H9 (cell line): ENCODE measurements around the gene PHF21A. TPM values are rescaled to one million over a fixed set of nuclear protein-coding genes. Genes with fewer than 3 reads are reported as not detected.

Experiments used
- DNase-seq: peaks from one replicate; pipeline ENCODE4 v3.0.0-alpha.2; 2017
- H2AFZ ChIP-seq: one replicate; pipeline ENCODE4 v1.6.1; 2013; ENCODE audit warnings: mild to moderate bottlenecking, low read length, control low read depth, moderate library complexity
- H2AK5ac ChIP-seq: 2 replicates; pipeline ENCODE4 v1.6.1; 2013; ENCODE audit warnings: low read length, control low read depth, mixed read lengths; ENCODE audit not compliant: insufficient read length
- H2BK120ac ChIP-seq: one replicate; pipeline ENCODE4 v1.6.1; 2013; ENCODE audit warnings: low read depth, mild to moderate bottlenecking, low read length, control low read depth, inconsistent platforms; ENCODE audit not compliant: poor library complexity, severe bottlenecking
- H2BK12ac ChIP-seq: 2 replicates; pipeline ENCODE4 v1.6.1; 2013; ENCODE audit warnings: low read length, control low read depth, mixed read lengths, low read depth; ENCODE audit not compliant: insufficient read length
- H2BK15ac ChIP-seq: 2 replicates; pipeline ENCODE4 v1.6.1; 2013; ENCODE audit warnings: low read depth, low read length, control low read depth
- H2BK20ac ChIP-seq: one replicate; pipeline ENCODE4 v1.6.1; 2013; ENCODE audit warnings: low read depth, mild to moderate bottlenecking, low read length, control low read depth, inconsistent platforms; ENCODE audit not compliant: poor library complexity, severe bottlenecking
- H2BK5ac ChIP-seq: 2 replicates; pipeline ENCODE4 v1.6.1; 2013; ENCODE audit warnings: low read length, control low read depth, mixed read lengths; ENCODE audit not compliant: insufficient read length
- H3K14ac ChIP-seq: 2 replicates; pipeline ENCODE4 v1.6.1; 2013; ENCODE audit warnings: low read length, control low read depth; ENCODE audit not compliant: insufficient read depth
- H3K18ac ChIP-seq: 2 replicates; pipeline ENCODE4 v1.6.1; 2013; ENCODE audit warnings: low read depth, mild to moderate bottlenecking, mixed read lengths, low read length, control low read depth; ENCODE audit not compliant: insufficient read length
- H3K23ac ChIP-seq: 2 replicates; pipeline ENCODE4 v1.6.1; 2013; ENCODE audit warnings: low read length, control low read depth, mixed read lengths, low read depth; ENCODE audit not compliant: insufficient read length
- H3K23me2 ChIP-seq: 2 replicates; pipeline ENCODE4 v1.6.1; 2013; ENCODE audit warnings: low read depth, mild to moderate bottlenecking, mixed read lengths, low read length, control low read depth; ENCODE audit not compliant: insufficient read length, poor library complexity, severe bottlenecking
- H3K27ac ChIP-seq: 2 replicates; pipeline ENCODE4 v1.5.1; 2013; ENCODE audit warnings: low read length, control low read depth, mixed read lengths, low read depth; ENCODE audit not compliant: insufficient read length
- H3K27me3 ChIP-seq: 2 replicates; pipeline ENCODE4 v1.6.1; 2013; ENCODE audit warnings: low read length, control low read depth, inconsistent platforms; ENCODE audit not compliant: insufficient read depth
- H3K4ac ChIP-seq: 2 replicates; pipeline ENCODE4 v1.6.1; 2013; ENCODE audit warnings: low read depth, mild to moderate bottlenecking, control low read depth, inconsistent platforms, low read length, moderate library complexity
- H3K4me1 ChIP-seq: 2 replicates; pipeline ENCODE4 v1.6.1; 2013; ENCODE audit warnings: low read length, control low read depth, inconsistent platforms; ENCODE audit not compliant: insufficient read depth
- H3K4me2 ChIP-seq: 2 replicates; pipeline ENCODE4 v1.6.1; 2013; ENCODE audit warnings: low read length, control low read depth, mixed read lengths; ENCODE audit not compliant: insufficient read length, insufficient read depth
- H3K56ac ChIP-seq: 2 replicates; pipeline ENCODE4 v1.6.1; 2013; ENCODE audit warnings: low read depth, mild to moderate bottlenecking, mixed read lengths, low read length, control low read depth; ENCODE audit not compliant: insufficient read length
- H3K79me1 ChIP-seq: 2 replicates; pipeline ENCODE4 v1.6.1; 2013; ENCODE audit warnings: low read depth, mild to moderate bottlenecking, moderate library complexity, low read length, control low read depth, inconsistent platforms; ENCODE audit not compliant: insufficient read depth, poor library complexity, severe bottlenecking
- H3K79me2 ChIP-seq: 2 replicates; pipeline ENCODE4 v1.6.1; 2013; ENCODE audit warnings: low read length, control low read depth, inconsistent platforms; ENCODE audit not compliant: insufficient read depth
- H3K9ac ChIP-seq: 2 replicates; pipeline ENCODE4 v1.6.1; 2013; ENCODE audit warnings: low read length, control low read depth, mixed read lengths; ENCODE audit not compliant: insufficient read length; ENCODE audit errors: extremely low read depth
- H3K9me3 ChIP-seq: one replicate; pipeline ENCODE4 v1.6.1; 2013; ENCODE audit warnings: low read depth, low read length, inconsistent platforms; ENCODE audit not compliant: control insufficient read depth
- H3T11ph ChIP-seq: one replicate; pipeline ENCODE4 v1.6.1; 2013; ENCODE audit warnings: mild to moderate bottlenecking, low read length, control low read depth, inconsistent platforms
- H4K20me1 ChIP-seq: one replicate; pipeline ENCODE4 v1.6.1; 2013; ENCODE audit not compliant: control insufficient read depth, insufficient read length, insufficient read depth
- H4K5ac ChIP-seq: 2 replicates; pipeline ENCODE4 v1.6.1; 2013; ENCODE audit warnings: low read depth, mild to moderate bottlenecking, mixed read lengths, low read length, control low read depth; ENCODE audit not compliant: insufficient read length
- H4K8ac ChIP-seq: replicated peaks from 2 replicates; pipeline ENCODE4 v1.6.1; 2013; ENCODE audit warnings: low read length, control low read depth, mixed read lengths, low read depth; ENCODE audit not compliant: insufficient read length
- H4K91ac ChIP-seq: 2 replicates; pipeline ENCODE4 v1.6.1; 2013; ENCODE audit warnings: low read depth, mild to moderate bottlenecking, moderate library complexity, mixed read lengths, low read length, control low read depth; ENCODE audit not compliant: insufficient read length
- H3K27ac Mint-ChIP-seq, 3 experiments: 2 replicates in 2 of 3; 3 replicates in 1 of 3; pipeline ENCODE4 v1.8.0; 2020 to 2021; ENCODE audit warnings: mixed read lengths in 3 of 3, mild to moderate bottlenecking in 1 of 3, moderate library complexity in 1 of 3
- H3K27me3 Mint-ChIP-seq: 2 replicates; pipeline ENCODE4 v1.8.0; 2021; ENCODE audit warnings: low read depth, mild to moderate bottlenecking, moderate library complexity, mixed read lengths
- H3K36me3 Mint-ChIP-seq, 3 experiments: 2 replicates in 2 of 3; 3 replicates in 1 of 3; pipeline ENCODE4 v1.8.0; 2020 to 2021; ENCODE audit warnings: low read depth in 3 of 3, mixed read lengths in 3 of 3; ENCODE audit not compliant: insufficient read depth in 1 of 3
- H3K4me1 Mint-ChIP-seq, 2 experiments: 2 replicates each; pipeline ENCODE4 v1.8.0; 2020; ENCODE audit warnings: mixed read lengths in 2 of 2
- H3K4me3 Mint-ChIP-seq, 2 experiments: 2 replicates in 1 of 2; 3 replicates in 1 of 2; pipeline ENCODE4 v1.8.0; 2020 to 2021; ENCODE audit warnings: mild to moderate bottlenecking in 2 of 2, mixed read lengths in 2 of 2, moderate library complexity in 1 of 2
- H3K9me3 Mint-ChIP-seq, 2 experiments: 2 replicates in 1 of 2; 3 replicates in 1 of 2; pipeline ENCODE4 v1.8.0; 2020; ENCODE audit warnings: mild to moderate bottlenecking in 2 of 2, mixed read lengths in 2 of 2, moderate library complexity in 1 of 2
- CTCF ChIP-seq: fragments of 200-600 bp; sonication (generic); conservative IDR thresholded peaks from 3 replicates; pipeline ENCODE4 v1.8.0; 2021; ENCODE audit warnings: antibody characterized with exemption, mild to moderate bottlenecking
- total RNA-seq: library from RNA; stranded (reverse); gene quantifications from 2 replicates; pipeline ENCODE4 v1.2.1, GENCODE V29; 2021

PHF21A gene
- total RNA-seq, 1 experiment from 2014 or later: 33.8 TPM

GRCh38 chr11:46039990-46040389 is 81.3 kb downstream of the PHF21A start:
- TF ChIP-seq CTCF: no peak
- Histone ChIP-seq H2BK120ac (no peak overlapping the region), H3K14ac (no peak overlapping the region), H2BK12ac (no peak overlapping the region), H3K79me2 (no peaks in the 10 kb centered on the region), H3K56ac (no peak overlapping the region), H4K91ac (no peak overlapping the region), H3K9me3 (no peaks in the 10 kb centered on the region), H3K79me1 (no peaks in the 10 kb centered on the region), H3K23ac (no peak overlapping the region), H3K23me2 (no peaks in the 10 kb centered on the region), H4K8ac (no peak overlapping the region), H2BK20ac (no peak overlapping the region), H4K20me1 (no peaks in the 10 kb centered on the region), H3K18ac (no peak overlapping the region), H3K4me2 (no peak overlapping the region), H3T11ph (no peak overlapping the region), H3K27ac (no peak overlapping the region), H3K4me1 (no peaks in the 10 kb centered on the region), H4K5ac (no peak overlapping the region), H2BK15ac (no peak overlapping the region), H3K4ac (no peak overlapping the region), H2BK5ac (no peak overlapping the region), H2AK5ac (no peak overlapping the region), H3K9ac (no peak overlapping the region), H2AFZ (no peak overlapping the region), H3K27me3 (no peaks in the 10 kb centered on the region)
- no peak overlapping the region for H3K27ac Mint-ChIP-seq
- no peaks in the 10 kb centered on the region for H3K4me1 Mint-ChIP-seq
- H3K27me3 Mint-ChIP-seq: no peaks in the 10 kb centered on the region
- DNase-seq: no peak
- H3K36me3 Mint-ChIP-seq: no peaks in the 10 kb centered on the region
- H3K4me3 Mint-ChIP-seq: no peak overlapping the region
- H3K9me3 Mint-ChIP-seq: no peaks in the 10 kb centered on the region
